ENCODE measurements around the gene PMPCA.

PMPCA gene

DNA sequence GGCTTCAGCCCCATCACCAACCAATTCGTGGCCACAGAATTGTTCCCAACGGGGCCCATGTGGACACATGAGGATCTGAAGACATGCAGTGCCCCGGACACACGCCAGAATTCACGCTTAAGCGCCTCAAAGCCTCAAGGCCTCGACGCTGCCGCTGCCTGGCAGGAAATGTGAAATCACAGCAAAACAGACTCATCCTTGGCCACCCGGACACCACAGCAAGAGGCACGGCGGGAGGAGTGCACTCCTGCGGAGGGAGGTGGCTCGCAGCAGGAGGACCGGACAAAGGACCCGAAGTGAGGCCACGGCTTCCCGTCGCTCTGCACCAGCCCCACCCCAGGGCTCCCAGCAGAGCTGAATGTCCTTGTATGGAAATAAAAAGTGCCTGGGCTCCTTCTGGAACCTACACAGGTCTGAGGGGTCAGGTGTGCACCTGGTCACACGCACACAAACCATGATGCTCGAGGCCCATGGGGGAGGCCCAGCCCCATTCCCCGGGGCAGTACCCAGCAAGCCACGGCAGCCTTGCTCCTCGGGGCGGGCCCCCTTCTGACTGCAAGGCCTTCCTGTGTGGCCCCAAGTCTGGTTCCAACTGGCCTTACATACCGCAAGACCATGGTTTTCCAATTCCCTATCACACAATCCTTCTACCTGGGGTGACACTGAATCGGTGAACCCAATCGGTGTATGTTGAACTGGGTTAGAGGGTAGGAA lies 62.3 kb downstream of the PMPCA start:
- TF ChIP-seq GATA2 (IDR thresholded peaks at IDR 0.05; ENCODE audit: low read depth, low read length) (no peak), GATA3 (IDR thresholded peaks at IDR 0.05; ENCODE audit: low read depth, low read length) (no peak)

GRCh38 chr9:136473354-136473721 lies 62.9 kb downstream of the PMPCA start:
- no peak for TF ChIP-seq GATA2 (IDR thresholded peaks at IDR 0.05; ENCODE audit: low read depth, low read length)
- no peak for TF ChIP-seq GATA3 (IDR thresholded peaks at IDR 0.05; ENCODE audit: low read depth, low read length)
